PC-9 (cell line): ENCODE measurements around the gene CGN.

Source experiments
- EZH2 ChIP-seq: fragments of 200-600 bp; sonication (generic); IDR thresholded peaks from 2 replicates; pipeline ENCODE4 v1.8.0; 2017; ENCODE audit warnings: antibody characterized with exemption, low read depth
- TF ChIP-seq, protein P1 (sequence below): fragments of 200-600 bp; sonication (generic); conservative IDR thresholded peaks from 2 replicates; pipeline ENCODE4 v1.6.1; 2017; ENCODE audit warnings: mixed run types, antibody characterized with exemption, mild to moderate bottlenecking, moderate library complexity

DNA sequence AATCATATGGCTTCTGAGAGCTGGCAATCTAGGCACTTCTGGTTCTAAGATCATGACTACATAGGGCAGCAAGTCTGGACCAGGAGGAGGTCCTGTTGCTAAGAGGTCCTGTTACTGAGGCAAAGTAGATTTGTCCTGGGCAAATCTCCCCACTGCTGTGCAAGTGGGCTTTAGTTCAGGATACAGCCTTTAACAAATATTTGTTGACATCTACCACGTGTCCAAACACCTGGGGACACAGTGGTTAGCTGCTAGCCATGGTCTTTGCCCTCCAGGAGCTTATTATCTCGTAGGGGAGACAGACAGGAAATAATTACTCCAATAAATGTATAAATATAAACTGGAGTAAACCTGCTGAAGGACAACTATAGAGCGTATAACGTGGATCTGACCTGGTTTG, 3.2 kb downstream of the CGN start:
- TF ChIP-seq, protein P1, sequence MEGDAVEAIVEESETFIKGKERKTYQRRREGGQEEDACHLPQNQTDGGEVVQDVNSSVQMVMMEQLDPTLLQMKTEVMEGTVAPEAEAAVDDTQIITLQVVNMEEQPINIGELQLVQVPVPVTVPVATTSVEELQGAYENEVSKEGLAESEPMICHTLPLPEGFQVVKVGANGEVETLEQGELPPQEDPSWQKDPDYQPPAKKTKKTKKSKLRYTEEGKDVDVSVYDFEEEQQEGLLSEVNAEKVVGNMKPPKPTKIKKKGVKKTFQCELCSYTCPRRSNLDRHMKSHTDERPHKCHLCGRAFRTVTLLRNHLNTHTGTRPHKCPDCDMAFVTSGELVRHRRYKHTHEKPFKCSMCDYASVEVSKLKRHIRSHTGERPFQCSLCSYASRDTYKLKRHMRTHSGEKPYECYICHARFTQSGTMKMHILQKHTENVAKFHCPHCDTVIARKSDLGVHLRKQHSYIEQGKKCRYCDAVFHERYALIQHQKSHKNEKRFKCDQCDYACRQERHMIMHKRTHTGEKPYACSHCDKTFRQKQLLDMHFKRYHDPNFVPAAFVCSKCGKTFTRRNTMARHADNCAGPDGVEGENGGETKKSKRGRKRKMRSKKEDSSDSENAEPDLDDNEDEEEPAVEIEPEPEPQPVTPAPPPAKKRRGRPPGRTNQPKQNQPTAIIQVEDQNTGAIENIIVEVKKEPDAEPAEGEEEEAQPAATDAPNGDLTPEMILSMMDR, result no peak
- TF ChIP-seq EZH2, result no peak
